WTC11 (cell line): ENCODE results near the gene TRIP10. TPM values are rescaled to one million over a fixed set of nuclear protein-coding genes. Genes with fewer than 3 reads are reported as not detected.

ENCODE experiments used
- ATAC-seq: fragments of 200-7000 bp; cut with Tn5 transposase; 2 replicates; pipeline ENCODE4 v1.10.0; 2021; ENCODE audit warnings: mild to moderate bottlenecking, moderate library complexity
- CTCF ChIA-PET: fragments of 300-600 bp; sonication (Branson Sonifier 250); formaldehyde crosslinking; loops from one replicate; lab custom pipeline; 2021; ENCODE audit warnings: antibody characterized with exemption; lab: Charles Lee
- POLR2A ChIA-PET: fragments of 350-600 bp; sonication (Branson Sonifier 250); formaldehyde crosslinking; loops from one replicate; lab custom pipeline; 2021; ENCODE audit warnings: antibody characterized with exemption; lab: Charles Lee
- DNase-seq: peaks from one replicate; pipeline ENCODE4 v3.0.0; 2021; ENCODE audit warnings: low spot score
- H3K27ac Mint-ChIP-seq: 2 replicates; pipeline ENCODE4 v1.8.0; 2021; ENCODE audit warnings: mixed read lengths
- H3K27me3 Mint-ChIP-seq: 2 replicates; pipeline ENCODE4 v1.8.0; 2021; ENCODE audit warnings: low read depth, mild to moderate bottlenecking, moderate library complexity, mixed read lengths
- H3K36me3 Mint-ChIP-seq: 2 replicates; pipeline ENCODE4 v1.8.0; 2021; ENCODE audit warnings: mixed read lengths
- H3K4me1 Mint-ChIP-seq: 2 replicates; pipeline ENCODE4 v1.8.0; 2022; ENCODE audit warnings: mixed read lengths
- H3K4me3 Mint-ChIP-seq: 2 replicates; pipeline ENCODE4 v1.8.0; 2021; ENCODE audit warnings: mild to moderate bottlenecking, moderate library complexity, mixed read lengths
- H3K9me3 Mint-ChIP-seq: 2 replicates; pipeline ENCODE4 v1.8.0; 2021; ENCODE audit warnings: mixed read lengths
- ATF1 ChIP-seq: sonication (generic); formaldehyde crosslinking; IDR thresholded peaks from 2 replicates; pipeline ENCODE4 v1.8.1; 2023; ENCODE audit warnings: mild to moderate bottlenecking, moderate library complexity, missing genetic modification reagents
- CREM ChIP-seq: sonication (generic); formaldehyde crosslinking; IDR thresholded peaks from 2 replicates; pipeline ENCODE4 v1.8.1; 2022; ENCODE audit warnings: mild to moderate bottlenecking, missing genetic modification reagents, moderate library complexity
- FOXJ3 ChIP-seq: sonication (generic); formaldehyde crosslinking; IDR thresholded peaks from 2 replicates; pipeline ENCODE4 v1.9.0; 2021; ENCODE audit warnings: missing genetic modification reagents, mild to moderate bottlenecking, borderline replicate concordance
- FOXK1 ChIP-seq: sonication (generic); formaldehyde crosslinking; IDR thresholded peaks from 2 replicates; pipeline ENCODE4 v1.8.0; 2022; ENCODE audit warnings: mild to moderate bottlenecking, moderate library complexity, missing genetic modification reagents
- FOXP1 ChIP-seq: sonication (generic); formaldehyde crosslinking; IDR thresholded peaks from 2 replicates; pipeline ENCODE4 v1.8.0; 2022; ENCODE audit warnings: missing genetic modification reagents, mild to moderate bottlenecking, moderate library complexity, borderline replicate concordance
- HMGA2 ChIP-seq: fragments of 250-450 bp; sonication (Bioruptor Pico); IDR thresholded peaks from 2 replicates; pipeline ENCODE4 v1.4.0; 2021; ENCODE audit warnings: mild to moderate bottlenecking, moderate library complexity
- MYBL2 ChIP-seq: sonication (generic); formaldehyde crosslinking; IDR thresholded peaks from 2 replicates; pipeline ENCODE4 v1.8.1; 2023; ENCODE audit warnings: mild to moderate bottlenecking, moderate library complexity, missing genetic modification reagents
- NR3C1 ChIP-seq: sonication (generic); formaldehyde crosslinking; conservative IDR thresholded peaks from 2 replicates; pipeline ENCODE4 v1.8.1; 2023; ENCODE audit warnings: low read depth, mild to moderate bottlenecking, missing genetic modification reagents
- TCF7 ChIP-seq: sonication (generic); formaldehyde crosslinking; IDR thresholded peaks from 2 replicates; pipeline ENCODE4 v1.8.0; 2022; ENCODE audit warnings: mild to moderate bottlenecking, low read depth, missing genetic modification reagents, moderate library complexity
- TEAD1 ChIP-seq: sonication (generic); formaldehyde crosslinking; IDR thresholded peaks from 2 replicates; pipeline ENCODE4 v1.8.0; 2022; ENCODE audit warnings: mild to moderate bottlenecking, missing genetic modification reagents
- TEAD4 ChIP-seq: sonication (generic); formaldehyde crosslinking; IDR thresholded peaks from 2 replicates; pipeline ENCODE4 v1.8.0; 2022; ENCODE audit warnings: mild to moderate bottlenecking, missing genetic modification reagents
- ZNF121 ChIP-seq: sonication (generic); formaldehyde crosslinking; IDR thresholded peaks from 2 replicates; pipeline ENCODE4 v1.8.0; 2023; ENCODE audit warnings: missing genetic modification reagents
- ZNF263 ChIP-seq: sonication (generic); formaldehyde crosslinking; IDR thresholded peaks from 2 replicates; pipeline ENCODE4 v1.8.1; 2022; ENCODE audit warnings: low read depth, mild to moderate bottlenecking, moderate library complexity, missing genetic modification reagents
- total RNA-seq: library from RNA; stranded (reverse); gene quantifications from 3 replicates; pipeline ENCODE4 v1.2.3, GENCODE V29; 2021
- TF ChIP-seq, protein P1 (sequence below): sonication (generic); formaldehyde crosslinking; IDR thresholded peaks from 2 replicates; pipeline ENCODE4 v1.8.0; 2023; ENCODE audit warnings: mild to moderate bottlenecking, missing genetic modification reagents
- TF ChIP-seq, protein P2 (sequence below): fragments of 250-450 bp; sonication (Bioruptor Pico); conservative IDR thresholded peaks from 2 replicates; pipeline ENCODE4 v1.9.0; 2021; ENCODE audit warnings: mild to moderate bottlenecking
- TF ChIP-seq, protein P3 (sequence below): sonication (generic); formaldehyde crosslinking; IDR thresholded peaks from 2 replicates; pipeline ENCODE4 v1.8.1; 2023; ENCODE audit warnings: mild to moderate bottlenecking, missing genetic modification reagents, moderate library complexity
- TF ChIP-seq, protein P4 (sequence below): sonication (generic); formaldehyde crosslinking; IDR thresholded peaks from 2 replicates; pipeline ENCODE4 v1.8.1; 2023; ENCODE audit warnings: mild to moderate bottlenecking, missing genetic modification reagents, borderline replicate concordance
- TF ChIP-seq, protein P5 (sequence below): sonication (generic); formaldehyde crosslinking; conservative IDR thresholded peaks from 2 replicates; pipeline ENCODE4 v1.8.1; 2023; ENCODE audit warnings: mild to moderate bottlenecking, low read depth, missing genetic modification reagents, moderate library complexity
- TF ChIP-seq, protein P6 (sequence below): sonication (generic); formaldehyde crosslinking; IDR thresholded peaks from 2 replicates; pipeline ENCODE4 v1.8.1; 2023; ENCODE audit warnings: mild to moderate bottlenecking, missing genetic modification reagents
- TF ChIP-seq, protein P7 (sequence below): sonication (generic); formaldehyde crosslinking; IDR thresholded peaks from 2 replicates; pipeline ENCODE4 v1.8.1; 2022; ENCODE audit warnings: low read depth, missing genetic modification reagents, borderline replicate concordance

TRIP10 gene
- total RNA-seq, 1 experiment from 2014 or later = 76.6 TPM

DNA sequence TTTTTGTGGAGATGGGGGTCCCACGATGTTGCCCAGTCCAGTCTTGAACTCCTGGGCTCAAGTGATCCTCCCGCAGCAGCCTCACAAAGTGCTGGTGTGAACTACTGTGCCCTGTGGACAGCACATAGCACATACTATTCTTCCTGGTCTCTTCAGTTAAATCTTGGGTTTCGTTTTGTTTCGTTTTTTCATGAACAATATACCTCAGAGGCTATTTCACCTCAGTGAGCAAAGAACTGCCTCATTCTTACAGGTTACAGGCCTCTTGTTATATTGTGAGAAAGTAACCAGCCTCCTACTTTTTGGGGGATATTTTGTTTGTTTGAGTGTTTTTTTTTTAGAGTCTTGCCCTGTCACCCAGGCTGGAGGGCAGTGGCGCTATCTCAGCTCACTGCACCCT is 17.7 kb upstream of the TRIP10 start (continued):
- TF ChIP-seq, protein P1, sequence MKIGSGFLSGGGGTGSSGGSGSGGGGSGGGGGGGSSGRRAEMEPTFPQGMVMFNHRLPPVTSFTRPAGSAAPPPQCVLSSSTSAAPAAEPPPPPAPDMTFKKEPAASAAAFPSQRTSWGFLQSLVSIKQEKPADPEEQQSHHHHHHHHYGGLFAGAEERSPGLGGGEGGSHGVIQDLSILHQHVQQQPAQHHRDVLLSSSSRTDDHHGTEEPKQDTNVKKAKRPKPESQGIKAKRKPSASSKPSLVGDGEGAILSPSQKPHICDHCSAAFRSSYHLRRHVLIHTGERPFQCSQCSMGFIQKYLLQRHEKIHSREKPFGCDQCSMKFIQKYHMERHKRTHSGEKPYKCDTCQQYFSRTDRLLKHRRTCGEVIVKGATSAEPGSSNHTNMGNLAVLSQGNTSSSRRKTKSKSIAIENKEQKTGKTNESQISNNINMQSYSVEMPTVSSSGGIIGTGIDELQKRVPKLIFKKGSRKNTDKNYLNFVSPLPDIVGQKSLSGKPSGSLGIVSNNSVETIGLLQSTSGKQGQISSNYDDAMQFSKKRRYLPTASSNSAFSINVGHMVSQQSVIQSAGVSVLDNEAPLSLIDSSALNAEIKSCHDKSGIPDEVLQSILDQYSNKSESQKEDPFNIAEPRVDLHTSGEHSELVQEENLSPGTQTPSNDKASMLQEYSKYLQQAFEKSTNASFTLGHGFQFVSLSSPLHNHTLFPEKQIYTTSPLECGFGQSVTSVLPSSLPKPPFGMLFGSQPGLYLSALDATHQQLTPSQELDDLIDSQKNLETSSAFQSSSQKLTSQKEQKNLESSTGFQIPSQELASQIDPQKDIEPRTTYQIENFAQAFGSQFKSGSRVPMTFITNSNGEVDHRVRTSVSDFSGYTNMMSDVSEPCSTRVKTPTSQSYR (CRISPR knock-in tag) = no peak
- TF ChIP-seq TEAD4 (CRISPR knock-in tag) (no peak), MYBL2 (CRISPR knock-in tag) (no peak), FOXJ3 (CRISPR knock-in tag) (no peak)

DNA sequence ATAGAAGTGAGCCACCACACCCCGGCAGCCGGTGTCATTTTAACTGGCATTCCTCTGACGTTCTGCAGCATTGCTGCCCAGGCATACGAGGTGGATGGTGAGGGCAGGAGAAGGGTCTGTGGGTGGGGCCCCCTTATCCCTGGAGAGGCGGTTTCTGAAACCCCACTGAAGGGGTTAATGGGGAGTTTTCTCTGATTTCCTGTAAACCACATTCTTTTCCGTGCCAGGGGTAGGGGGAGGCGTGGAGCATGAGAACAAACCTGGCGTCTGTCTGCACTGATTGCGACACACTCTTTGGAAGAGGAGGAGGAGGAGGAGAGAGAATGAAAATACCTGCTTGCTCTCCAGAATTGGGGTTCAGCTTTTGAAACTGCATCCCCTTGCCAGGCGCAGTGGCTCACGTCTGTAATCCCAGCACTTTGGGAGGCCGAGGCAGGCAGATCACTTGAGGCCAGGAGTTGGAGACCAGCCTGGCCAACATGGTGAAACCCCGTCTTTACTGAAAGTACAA is 16.3 kb upstream of the TRIP10 start:
- POLR2A ChIA-PET = no interaction called here
- Mint-ChIP-seq H3K27me3 (no peaks in the 10 kb centered on the region), H3K36me3 (no peaks in the 10 kb centered on the region), H3K4me3 (no peak overlapping the region), H3K9me3 (0 out of 2 replicates have a peak, but pooled peaks cover 6% of the 10 kb centered on the region), H3K4me1 (peaks cover 10% of the 10 kb centered on the region), H3K27ac (no peak overlapping the region)
- DNase-seq (no peak), ATAC-seq (no peak)
- no peak for TF ChIP-seq ZNF121 (CRISPR knock-in tag)
- TF ChIP-seq, protein P2, sequence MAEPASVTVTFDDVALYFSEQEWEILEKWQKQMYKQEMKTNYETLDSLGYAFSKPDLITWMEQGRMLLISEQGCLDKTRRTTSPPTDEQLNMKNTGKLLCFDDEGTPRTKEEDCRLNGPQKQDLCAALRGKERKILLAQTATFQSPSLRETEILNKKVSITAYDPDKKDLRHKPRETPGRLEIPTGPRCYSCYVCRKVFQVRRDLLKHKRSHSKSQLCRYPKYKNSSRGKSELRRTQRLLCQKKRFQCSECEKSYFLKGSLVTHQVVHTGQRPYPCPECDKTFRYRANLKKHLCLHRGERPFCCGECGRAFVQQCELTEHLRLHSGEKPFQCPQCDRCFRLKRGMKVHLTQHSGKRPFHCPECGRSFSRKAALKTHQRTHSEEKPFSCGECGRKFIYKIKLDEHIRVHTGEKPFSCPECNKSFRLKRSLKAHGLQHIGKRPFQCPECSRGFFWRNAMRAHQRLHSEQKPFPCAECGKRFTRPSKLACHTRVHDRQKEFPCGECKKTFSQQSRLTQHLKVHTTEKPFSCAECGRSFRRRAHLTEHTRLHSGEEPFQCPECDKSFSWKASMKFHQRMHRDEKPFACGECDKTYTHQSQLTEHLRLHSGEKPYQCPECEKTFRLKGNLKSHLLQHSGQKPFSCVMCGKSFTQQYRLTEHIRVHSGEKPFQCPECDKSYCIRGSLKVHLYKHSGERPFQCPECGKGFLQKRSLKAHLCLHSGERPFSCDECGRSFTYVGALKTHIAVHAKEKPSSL (CRISPR knock-in tag) = no peak
- TF ChIP-seq TEAD1 = no peak
- no peak for TF ChIP-seq ATF1 (CRISPR knock-in tag)
- TF ChIP-seq, protein P3, sequence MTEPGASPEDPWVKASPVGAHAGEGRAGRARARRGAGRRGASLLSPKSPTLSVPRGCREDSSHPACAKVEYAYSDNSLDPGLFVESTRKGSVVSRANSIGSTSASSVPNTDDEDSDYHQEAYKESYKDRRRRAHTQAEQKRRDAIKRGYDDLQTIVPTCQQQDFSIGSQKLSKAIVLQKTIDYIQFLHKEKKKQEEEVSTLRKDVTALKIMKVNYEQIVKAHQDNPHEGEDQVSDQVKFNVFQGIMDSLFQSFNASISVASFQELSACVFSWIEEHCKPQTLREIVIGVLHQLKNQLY = no peak
- no peak for TF ChIP-seq TCF7 (CRISPR knock-in tag)
- TF ChIP-seq FOXK1 (CRISPR knock-in tag) = no peak
- no peak for TF ChIP-seq HMGA2
- TF ChIP-seq, protein P4, sequence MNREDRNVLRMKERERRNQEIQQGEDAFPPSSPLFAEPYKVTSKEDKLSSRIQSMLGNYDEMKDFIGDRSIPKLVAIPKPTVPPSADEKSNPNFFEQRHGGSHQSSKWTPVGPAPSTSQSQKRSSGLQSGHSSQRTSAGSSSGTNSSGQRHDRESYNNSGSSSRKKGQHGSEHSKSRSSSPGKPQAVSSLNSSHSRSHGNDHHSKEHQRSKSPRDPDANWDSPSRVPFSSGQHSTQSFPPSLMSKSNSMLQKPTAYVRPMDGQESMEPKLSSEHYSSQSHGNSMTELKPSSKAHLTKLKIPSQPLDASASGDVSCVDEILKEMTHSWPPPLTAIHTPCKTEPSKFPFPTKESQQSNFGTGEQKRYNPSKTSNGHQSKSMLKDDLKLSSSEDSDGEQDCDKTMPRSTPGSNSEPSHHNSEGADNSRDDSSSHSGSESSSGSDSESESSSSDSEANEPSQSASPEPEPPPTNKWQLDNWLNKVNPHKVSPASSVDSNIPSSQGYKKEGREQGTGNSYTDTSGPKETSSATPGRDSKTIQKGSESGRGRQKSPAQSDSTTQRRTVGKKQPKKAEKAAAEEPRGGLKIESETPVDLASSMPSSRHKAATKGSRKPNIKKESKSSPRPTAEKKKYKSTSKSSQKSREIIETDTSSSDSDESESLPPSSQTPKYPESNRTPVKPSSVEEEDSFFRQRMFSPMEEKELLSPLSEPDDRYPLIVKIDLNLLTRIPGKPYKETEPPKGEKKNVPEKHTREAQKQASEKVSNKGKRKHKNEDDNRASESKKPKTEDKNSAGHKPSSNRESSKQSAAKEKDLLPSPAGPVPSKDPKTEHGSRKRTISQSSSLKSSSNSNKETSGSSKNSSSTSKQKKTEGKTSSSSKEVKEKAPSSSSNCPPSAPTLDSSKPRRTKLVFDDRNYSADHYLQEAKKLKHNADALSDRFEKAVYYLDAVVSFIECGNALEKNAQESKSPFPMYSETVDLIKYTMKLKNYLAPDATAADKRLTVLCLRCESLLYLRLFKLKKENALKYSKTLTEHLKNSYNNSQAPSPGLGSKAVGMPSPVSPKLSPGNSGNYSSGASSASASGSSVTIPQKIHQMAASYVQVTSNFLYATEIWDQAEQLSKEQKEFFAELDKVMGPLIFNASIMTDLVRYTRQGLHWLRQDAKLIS (CRISPR knock-in tag) = no peak
- no peak for TF ChIP-seq CREM (CRISPR knock-in tag)
- no peak for TF ChIP-seq ZNF263 (CRISPR knock-in tag)
- no peak for TF ChIP-seq MYBL2 (CRISPR knock-in tag)
- TF ChIP-seq NR3C1 = no peak
- TF ChIP-seq, protein P5, sequence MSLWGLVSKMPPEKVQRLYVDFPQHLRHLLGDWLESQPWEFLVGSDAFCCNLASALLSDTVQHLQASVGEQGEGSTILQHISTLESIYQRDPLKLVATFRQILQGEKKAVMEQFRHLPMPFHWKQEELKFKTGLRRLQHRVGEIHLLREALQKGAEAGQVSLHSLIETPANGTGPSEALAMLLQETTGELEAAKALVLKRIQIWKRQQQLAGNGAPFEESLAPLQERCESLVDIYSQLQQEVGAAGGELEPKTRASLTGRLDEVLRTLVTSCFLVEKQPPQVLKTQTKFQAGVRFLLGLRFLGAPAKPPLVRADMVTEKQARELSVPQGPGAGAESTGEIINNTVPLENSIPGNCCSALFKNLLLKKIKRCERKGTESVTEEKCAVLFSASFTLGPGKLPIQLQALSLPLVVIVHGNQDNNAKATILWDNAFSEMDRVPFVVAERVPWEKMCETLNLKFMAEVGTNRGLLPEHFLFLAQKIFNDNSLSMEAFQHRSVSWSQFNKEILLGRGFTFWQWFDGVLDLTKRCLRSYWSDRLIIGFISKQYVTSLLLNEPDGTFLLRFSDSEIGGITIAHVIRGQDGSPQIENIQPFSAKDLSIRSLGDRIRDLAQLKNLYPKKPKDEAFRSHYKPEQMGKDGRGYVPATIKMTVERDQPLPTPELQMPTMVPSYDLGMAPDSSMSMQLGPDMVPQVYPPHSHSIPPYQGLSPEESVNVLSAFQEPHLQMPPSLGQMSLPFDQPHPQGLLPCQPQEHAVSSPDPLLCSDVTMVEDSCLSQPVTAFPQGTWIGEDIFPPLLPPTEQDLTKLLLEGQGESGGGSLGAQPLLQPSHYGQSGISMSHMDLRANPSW (CRISPR knock-in tag) = no peak
- TF ChIP-seq, protein P6, sequence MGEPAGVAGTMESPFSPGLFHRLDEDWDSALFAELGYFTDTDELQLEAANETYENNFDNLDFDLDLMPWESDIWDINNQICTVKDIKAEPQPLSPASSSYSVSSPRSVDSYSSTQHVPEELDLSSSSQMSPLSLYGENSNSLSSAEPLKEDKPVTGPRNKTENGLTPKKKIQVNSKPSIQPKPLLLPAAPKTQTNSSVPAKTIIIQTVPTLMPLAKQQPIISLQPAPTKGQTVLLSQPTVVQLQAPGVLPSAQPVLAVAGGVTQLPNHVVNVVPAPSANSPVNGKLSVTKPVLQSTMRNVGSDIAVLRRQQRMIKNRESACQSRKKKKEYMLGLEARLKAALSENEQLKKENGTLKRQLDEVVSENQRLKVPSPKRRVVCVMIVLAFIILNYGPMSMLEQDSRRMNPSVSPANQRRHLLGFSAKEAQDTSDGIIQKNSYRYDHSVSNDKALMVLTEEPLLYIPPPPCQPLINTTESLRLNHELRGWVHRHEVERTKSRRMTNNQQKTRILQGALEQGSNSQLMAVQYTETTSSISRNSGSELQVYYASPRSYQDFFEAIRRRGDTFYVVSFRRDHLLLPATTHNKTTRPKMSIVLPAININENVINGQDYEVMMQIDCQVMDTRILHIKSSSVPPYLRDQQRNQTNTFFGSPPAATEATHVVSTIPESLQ (CRISPR knock-in tag) = no peak
- TF ChIP-seq, protein P7, sequence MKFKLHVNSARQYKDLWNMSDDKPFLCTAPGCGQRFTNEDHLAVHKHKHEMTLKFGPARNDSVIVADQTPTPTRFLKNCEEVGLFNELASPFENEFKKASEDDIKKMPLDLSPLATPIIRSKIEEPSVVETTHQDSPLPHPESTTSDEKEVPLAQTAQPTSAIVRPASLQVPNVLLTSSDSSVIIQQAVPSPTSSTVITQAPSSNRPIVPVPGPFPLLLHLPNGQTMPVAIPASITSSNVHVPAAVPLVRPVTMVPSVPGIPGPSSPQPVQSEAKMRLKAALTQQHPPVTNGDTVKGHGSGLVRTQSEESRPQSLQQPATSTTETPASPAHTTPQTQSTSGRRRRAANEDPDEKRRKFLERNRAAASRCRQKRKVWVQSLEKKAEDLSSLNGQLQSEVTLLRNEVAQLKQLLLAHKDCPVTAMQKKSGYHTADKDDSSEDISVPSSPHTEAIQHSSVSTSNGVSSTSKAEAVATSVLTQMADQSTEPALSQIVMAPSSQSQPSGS = no peak
- no peak for TF ChIP-seq FOXP1 (CRISPR knock-in tag)
- CTCF ChIA-PET = interaction anchor here (1.6 kb wide), 1 partner anchor 10 kb away, joined by 4 read pairs; no protein-coding TSS in a partner anchor
